ENCODE measurements around the gene EMX2.

EMX2 gene

DNA sequence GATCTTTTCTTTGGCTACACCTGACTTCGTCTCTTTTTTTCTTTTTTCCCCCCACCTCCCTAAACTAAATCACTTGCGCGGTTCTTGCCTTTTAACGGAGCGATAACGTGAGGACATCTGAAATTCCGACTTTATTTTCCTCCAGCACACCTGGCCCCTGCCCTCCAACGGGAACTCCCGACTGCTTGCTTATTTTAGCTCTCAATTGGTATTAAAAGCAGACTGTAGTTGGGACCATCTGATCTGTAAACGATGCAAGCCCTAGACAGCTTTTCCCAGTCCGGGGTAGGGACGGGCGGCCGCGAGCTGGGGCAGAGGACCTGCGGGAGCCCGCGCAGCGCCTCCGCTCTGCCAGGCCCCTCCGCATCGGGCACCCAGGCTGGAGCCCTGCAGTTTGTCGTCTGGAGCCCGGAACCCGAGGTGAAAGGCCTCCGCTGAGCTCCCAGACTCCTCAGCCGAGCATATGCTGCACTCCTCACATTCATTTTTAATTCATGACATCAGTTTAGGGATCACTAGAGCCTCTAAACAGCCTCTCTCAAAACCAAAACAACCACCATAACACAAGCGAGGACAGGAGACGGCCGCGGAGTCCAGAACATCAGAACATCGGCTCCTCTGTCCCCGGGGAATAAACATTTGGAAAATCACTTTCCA lies 10.0 kb upstream of the EMX2 start:
- peak; percentile 39 for DNase-seq

- DNase-seq = peak; percentile 56
These were observed 8.9 kb upstream of the EMX2 start for GRCh38 chr10:117533507-117534281.

DNA sequence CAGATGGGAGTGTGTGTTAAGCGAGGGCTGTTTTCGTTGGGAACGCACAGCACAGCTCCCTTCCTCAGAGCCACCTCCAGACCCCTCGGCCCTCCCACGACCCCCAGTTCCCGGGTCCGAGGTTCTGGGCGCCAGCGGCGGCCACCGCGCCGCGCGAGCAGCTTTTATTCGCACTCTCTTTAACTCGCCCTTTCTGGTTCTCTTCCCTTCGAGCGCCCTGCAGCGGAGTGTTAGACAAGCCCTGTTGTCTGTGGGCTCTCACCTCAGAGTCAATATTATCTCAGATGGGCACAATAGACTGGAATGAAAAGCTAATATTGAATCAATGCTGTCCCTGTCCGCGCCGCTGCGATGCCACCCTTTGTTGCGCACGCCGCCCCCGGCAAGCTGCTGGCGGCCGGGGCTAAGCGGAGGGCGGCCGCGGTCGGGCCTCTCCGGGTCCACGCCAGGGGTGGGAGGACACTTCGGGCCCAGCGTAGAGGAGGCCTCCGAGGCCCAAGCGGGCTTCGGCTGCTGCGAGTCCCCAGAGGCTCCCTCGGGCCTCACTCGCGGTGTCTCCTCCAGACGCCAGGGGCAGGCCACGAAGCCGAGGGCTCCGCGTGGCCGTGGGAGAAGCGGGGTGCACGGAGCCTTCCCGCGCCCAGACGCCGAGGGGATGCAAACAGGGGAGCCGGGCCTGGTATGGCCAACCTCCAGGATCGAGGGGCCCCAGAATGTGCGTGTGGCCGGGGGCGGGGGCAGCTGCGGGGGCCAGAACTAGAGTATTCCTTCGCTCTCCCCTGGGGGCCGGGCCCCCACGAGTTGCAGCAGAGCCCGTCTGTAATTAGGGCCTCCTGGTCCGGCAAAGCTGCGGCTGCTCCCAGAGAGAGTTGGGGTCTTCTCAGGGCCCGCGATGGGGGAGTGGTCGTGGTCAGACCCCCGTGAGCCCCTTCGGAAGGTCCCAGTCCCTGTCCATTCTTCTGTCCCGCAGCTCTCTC lies 7.9 kb upstream of the EMX2 start:
- peak; percentile 48 for DNase-seq

DNA sequence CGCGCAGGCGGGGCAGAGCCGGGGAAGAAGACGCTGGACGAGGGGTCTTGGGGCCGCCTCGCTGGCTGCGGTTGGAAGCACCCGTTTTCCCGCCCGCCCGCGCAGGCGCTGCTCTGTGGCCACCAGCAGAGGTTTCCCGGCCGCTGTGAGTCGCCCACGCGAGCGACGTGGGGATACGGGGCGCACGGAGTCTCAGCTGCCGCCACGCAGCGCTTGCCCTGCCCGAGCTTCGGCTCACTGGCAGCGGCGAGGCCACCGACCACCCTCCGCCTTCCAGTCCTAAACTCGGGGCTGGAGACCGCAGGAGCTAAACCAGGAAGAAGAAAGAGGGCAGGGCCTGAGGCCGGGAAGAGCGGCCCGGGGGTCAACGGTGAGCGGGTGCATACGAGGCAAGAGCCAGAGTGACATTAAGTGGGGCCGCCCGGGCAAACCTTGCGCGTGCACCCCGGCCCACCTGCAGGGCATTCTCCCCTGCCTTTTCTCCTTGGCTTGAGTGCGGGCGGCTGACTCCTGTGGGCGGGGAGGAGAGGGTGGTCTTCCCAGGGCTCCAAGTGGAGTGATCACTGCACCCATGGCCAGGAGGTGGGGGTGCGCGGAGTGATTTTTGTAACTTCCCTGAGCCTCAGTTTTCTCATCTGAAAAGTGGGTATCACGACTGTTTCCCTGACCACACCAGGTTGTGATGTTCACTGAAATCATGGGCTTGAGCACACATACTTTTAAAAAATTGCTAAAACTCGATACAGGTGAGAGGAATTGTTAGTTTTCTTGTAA lies 7.1 kb upstream of the EMX2 start:
- DNase-seq = peak; percentile 48

DNA sequence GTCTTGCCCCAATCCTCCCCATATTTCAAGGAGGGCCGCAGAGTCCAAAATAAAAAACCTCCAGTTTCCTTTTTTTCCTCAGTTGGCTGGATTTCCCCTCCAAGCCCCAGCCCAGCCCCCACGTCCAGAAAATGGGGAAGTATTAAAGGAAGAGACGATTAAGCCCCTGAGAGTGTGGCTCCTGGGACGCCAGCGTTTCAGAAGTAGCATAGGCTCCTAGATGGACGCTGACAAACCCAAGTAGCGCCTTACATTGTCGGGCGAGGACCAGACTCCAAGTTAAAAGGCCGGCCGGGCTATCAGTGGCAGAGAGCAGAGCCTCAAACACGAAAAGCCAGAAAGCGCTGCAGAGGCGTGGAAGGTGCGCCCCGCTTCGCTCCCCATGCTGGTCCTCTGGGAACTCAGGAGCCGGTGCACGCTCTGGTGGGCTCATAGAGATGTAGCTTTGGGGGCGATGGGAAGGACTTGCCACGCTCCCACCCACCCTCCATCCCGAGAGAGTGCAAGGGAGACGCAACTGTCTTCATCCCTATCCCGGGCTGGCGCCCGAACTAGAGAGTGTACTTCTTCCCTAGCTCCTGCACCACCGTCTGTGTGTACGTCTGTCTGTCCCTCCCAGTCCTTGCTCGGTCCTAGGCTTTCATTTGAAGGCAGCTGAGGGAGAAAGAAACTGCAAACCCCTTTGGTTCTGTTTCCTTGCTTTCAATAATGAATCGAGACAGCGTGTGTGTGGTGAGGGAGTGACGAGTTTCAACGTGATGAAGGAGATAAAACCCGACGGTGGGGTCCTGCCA lies 6.3 kb upstream of the EMX2 start:
- peak; percentile 49 for DNase-seq

GRCh38 chr10:117536866-117537435 lies 5.6 kb upstream of the EMX2 start:
- DNase-seq = peak; percentile 52

GRCh38 chr10:117537436-117537903 lies 5.1 kb upstream of the EMX2 start:
- peak; percentile 68 for DNase-seq

GRCh38 chr10:117537904-117538524 lies 4.5 kb upstream of the EMX2 start:
- DNase-seq = peak; percentile 63

GRCh38 chr10:117539361-117539773 lies 3.2 kb upstream of the EMX2 start:
- DNase-seq = no peak

- no peak for DNase-seq
These were observed 2.5 kb upstream of the EMX2 start for GRCh38 chr10:117539903-117540639.

DNA sequence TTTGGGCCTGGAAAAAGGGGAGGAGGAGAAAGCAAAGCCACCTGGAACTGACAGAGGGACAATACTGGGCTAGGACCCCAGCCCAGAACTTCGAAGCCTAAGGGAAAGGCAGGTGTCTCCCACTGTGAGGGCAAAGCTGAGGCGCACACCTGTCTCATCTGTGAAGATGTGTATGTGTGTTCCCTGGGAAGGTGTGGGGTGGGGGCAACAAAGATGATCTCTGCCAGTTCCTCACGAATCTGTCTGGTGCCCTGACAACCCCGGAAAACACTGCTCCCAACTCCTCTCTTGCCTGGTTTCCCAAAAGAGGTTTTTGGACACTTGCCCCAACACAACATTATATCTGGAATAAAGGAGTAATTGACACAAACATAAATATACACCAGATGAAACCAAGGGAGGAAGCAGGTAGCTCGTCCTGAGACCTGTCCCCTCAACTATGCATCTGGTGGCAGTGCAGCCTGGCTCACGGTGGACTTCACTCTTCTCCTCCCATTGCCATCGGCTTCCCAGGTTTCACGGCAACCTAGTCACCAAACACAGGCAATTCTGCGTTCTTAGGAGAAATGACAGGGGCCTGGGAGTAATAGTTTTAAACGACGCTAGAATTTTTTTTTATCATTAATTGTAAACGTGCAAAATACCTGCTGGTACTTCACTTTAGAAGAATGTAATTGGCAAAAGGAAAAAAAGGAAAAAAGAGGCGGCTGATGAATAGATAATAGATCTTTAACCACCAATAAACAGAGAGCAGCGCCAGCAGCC lies 1.7 kb upstream of the EMX2 start:
- DNase-seq = no peak

- DNase-seq = peak; percentile 95
These were observed 1.1 kb upstream of the EMX2 start for GRCh38 chr10:117541405-117541908.

- peak; percentile 99 for DNase-seq
These were observed 439 bp upstream of the EMX2 start for GRCh38 chr10:117541909-117542705.

- DNase-seq = peak; percentile 63
These were observed 868 bp downstream of the EMX2 start for GRCh38 chr10:117543225-117544003.

DNA sequence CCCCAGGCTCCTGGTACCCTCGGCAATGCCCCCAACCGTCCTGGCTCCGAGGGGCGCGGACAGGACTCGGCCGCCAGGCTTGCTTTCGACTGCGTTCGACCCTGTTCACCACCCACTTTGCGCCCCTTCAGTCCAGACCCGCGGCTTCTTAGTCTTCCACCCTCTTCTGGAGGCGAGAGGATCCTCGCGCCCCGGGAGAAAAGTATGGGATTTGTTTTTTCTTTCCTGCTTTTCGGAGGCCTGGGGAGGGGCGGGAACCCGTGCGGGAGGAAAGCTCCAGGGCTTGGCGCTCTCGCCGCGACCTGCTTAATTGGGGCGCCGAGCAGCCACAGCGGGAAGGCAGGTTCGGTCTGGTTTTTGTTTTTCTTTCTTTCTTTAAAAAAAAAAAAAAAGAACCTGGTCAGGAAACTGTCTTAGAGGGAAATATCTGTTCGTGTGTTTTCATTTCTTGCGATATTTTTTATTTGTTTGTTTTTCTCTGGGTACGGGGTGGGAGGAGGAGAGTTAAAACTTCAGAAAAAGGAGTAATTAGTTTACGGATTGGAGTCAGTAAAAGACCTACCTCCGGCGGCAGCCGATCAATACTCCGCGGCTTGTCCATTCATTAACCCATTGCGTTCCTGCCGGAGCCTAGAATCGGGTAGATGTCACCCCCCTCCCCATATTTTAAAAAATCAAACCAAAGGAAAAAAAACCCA lies 1.6 kb downstream of the EMX2 start:
- DNase-seq = peak; percentile 36

- peak; percentile 42 for DNase-seq
These were observed 2.2 kb downstream of the EMX2 start for GRCh38 chr10:117544711-117545140.

Data from fibroblast of skin of right biceps (primary cell).